Smooth muscle cell of the brain vasculature (primary cell): ENCODE measurements around the gene CLSTN2.
A peak's percentile ranks its signal among the peaks of the same experiment; 100 is the strongest.

Source experiments
- DNase-seq: peaks from one replicate; pipeline ENCODE4 v3.0.0-alpha.2; 2012; ENCODE audit warnings: low read depth, low spot score

Gene CLSTN2

GRCh38 chr3:140148824-140149390 is 213.9 kb downstream of the CLSTN2 start:
- DNase-seq = no peak

- DNase-seq = no peak
Measured at GRCh38 chr3:140151321-140151720, 216.3 kb downstream of the CLSTN2 start.

- no peak for DNase-seq
Measured at GRCh38 chr3:140152851-140153639, 218.1 kb downstream of the CLSTN2 start.

- no peak for DNase-seq
Measured at GRCh38 chr3:140153736-140154135, 218.8 kb downstream of the CLSTN2 start.

GRCh38 chr3:140157161-140157560 is 222.2 kb downstream of the CLSTN2 start:
- DNase-seq = no peak

GRCh38 chr3:140159646-140160045 is 224.7 kb downstream of the CLSTN2 start:
- no peak for DNase-seq

GRCh38 chr3:140160553-140160952 is 225.6 kb downstream of the CLSTN2 start:
- no peak for DNase-seq

- no peak for DNase-seq
Measured at GRCh38 chr3:140162551-140162950, 227.6 kb downstream of the CLSTN2 start.

- DNase-seq = no peak
Measured at GRCh38 chr3:140163159-140163763, 228.3 kb downstream of the CLSTN2 start.

GRCh38 chr3:140164156-140164555 is 229.2 kb downstream of the CLSTN2 start:
- no peak for DNase-seq

- no peak for DNase-seq
Measured at GRCh38 chr3:140164922-140165590, 230.1 kb downstream of the CLSTN2 start.

GRCh38 chr3:140165781-140166180 is 230.8 kb downstream of the CLSTN2 start:
- DNase-seq = no peak

GRCh38 chr3:140166861-140167599 is 232.0 kb downstream of the CLSTN2 start:
- DNase-seq = no peak

GRCh38 chr3:140167600-140168281 is 232.8 kb downstream of the CLSTN2 start:
- DNase-seq = no peak

GRCh38 chr3:140170612-140171011 is 235.6 kb downstream of the CLSTN2 start:
- DNase-seq = no peak

GRCh38 chr3:140176526-140176925 is 241.5 kb downstream of the CLSTN2 start:
- DNase-seq = no peak

GRCh38 chr3:140177943-140178342 is 243.0 kb downstream of the CLSTN2 start:
- DNase-seq = no peak

- no peak for DNase-seq
Measured at GRCh38 chr3:140178482-140178881, 243.5 kb downstream of the CLSTN2 start.

- DNase-seq = no peak
Measured at GRCh38 chr3:140180603-140181002, 245.6 kb downstream of the CLSTN2 start.

- DNase-seq = no peak
Measured at GRCh38 chr3:140185375-140185774, 250.4 kb downstream of the CLSTN2 start.

- DNase-seq = peak; percentile 33
Measured at GRCh38 chr3:140186421-140186920, 251.5 kb downstream of the CLSTN2 start.
